Body of pancreas (tissue), 4 donors: Measurements from ENCODE around the gene RBM26. TPM values are rescaled to one million over a fixed set of nuclear protein-coding genes. Genes with fewer than 3 reads are reported as not detected.
"Not testable (repeated sequence)": the region's sequence is repeated elsewhere in the genome, so short reads cannot be mapped to it uniquely, and the experiment has no call there.

Experiments
- ATAC-seq: fragments of 150-250 bp; one replicate; pipeline ENCODE4 v1.9.1; 2016
- DNase-seq, 4 donors: peaks; one replicate each; pipeline ENCODE4 v3.0.0-alpha.2; 2019
- H3K27ac ChIP-seq, 4 donors: fragments of 200-600 bp; sonication (generic); 1 replicate in 3 of 4; 2 replicates in 1 of 4; pipeline versions ENCODE4 v1.5.1 to v1.6.1; 2016 to 2019; ENCODE audit warnings: mild to moderate bottlenecking in 1 of 4, mixed read lengths in 1 of 4, moderate library complexity in 1 of 4
- H3K27me3 ChIP-seq, 2 donors: fragments of 200-600 bp; sonication (generic); one replicate each; pipeline ENCODE4 v1.6.0; 2016; ENCODE audit warnings: mild to moderate bottlenecking in 1 of 2
- H3K36me3 ChIP-seq, 2 donors: fragments of 200-600 bp; sonication (generic); replicated peaks in 1 of 2; 2 replicates each; pipeline ENCODE4 v1.5.1; 2016; ENCODE audit warnings: low read depth in 2 of 2; ENCODE audit not compliant: insufficient read depth in 1 of 2
- H3K4me1 ChIP-seq: fragments of 200-600 bp; sonication (generic); one replicate; pipeline ENCODE4 v1.6.0; 2016
- H3K4me3 ChIP-seq, 2 donors: fragments of 200-600 bp; sonication (generic); 1 replicate in 1 of 2; 2 replicates in 1 of 2; pipeline ENCODE4 v1.5.1; 2016 to 2019
- H3K9me3 ChIP-seq, 3 donors: fragments of 200-600 bp; sonication (generic); 1 replicate in 2 of 3; 2 replicates in 1 of 3; pipeline ENCODE4 v1.5.1; 2016
- POLR2A ChIP-seq, 3 donors: fragments of 450-650 bp; IDR thresholded peaks; one replicate each; pipeline ENCODE4 v1.6.1; 2016; ENCODE audit warnings: antibody characterized with exemption in 3 of 3, mild to moderate bottlenecking in 2 of 3
- WGBS, 2 donors: methylation state at CpG; one replicate each; pipeline ENCODE4 v1.1.5; 2017; 5-methylcytosine and 5-hydroxymethylcytosine counted together
- intact Hi-C: fragments of 100-400 bp; cut with DNase I; formaldehyde crosslinking; loops from one replicate; pipeline ENCODE4 v1.15.1; 2023
- total RNA-seq, 2 donors: library from RNA; depleted of rRNA; stranded (reverse); fragments of >200 nt; gene quantifications; one replicate each; pipeline ENCODE4 v1.1.0, GENCODE V29; 2016
- TF ChIP-seq, protein P1 (sequence below), 7 experiments: fragments of 450-650 bp in 4 of 7; fragments of 200-600 bp in 3 of 7; sonication (generic) in 3 of 7; IDR thresholded peaks; one replicate each; pipeline ENCODE4 v1.5.1; 2016 to 2019; ENCODE audit warnings: antibody characterized with exemption in 7 of 7

The RBM26 gene
- total RNA-seq, 2 donors from 2014 or later = 32.3 to 38.1 TPM

DNA sequence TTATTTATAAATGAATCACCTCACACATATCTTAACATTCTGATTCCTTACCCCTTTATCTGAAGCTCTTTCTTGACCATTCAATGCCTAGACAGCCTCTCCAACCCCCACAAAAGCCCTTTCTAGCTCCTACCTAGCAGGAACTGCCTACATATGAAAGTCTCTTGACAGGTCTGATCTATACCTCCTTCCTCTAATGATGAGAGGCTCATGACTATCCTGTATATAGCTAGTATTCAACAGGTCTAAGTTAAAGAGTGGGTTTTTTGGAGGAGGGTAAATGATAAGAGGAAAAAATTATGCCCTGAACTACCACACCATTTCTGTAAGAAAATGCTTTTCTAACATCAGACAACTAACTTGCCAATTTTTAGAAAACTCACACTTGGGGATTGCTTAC is 47.0 kb downstream of the RBM26 start:
- peaks cover 0 to 23% of the 10 kb centered on the region in 2 donors for H3K36me3 ChIP-seq

DNA sequence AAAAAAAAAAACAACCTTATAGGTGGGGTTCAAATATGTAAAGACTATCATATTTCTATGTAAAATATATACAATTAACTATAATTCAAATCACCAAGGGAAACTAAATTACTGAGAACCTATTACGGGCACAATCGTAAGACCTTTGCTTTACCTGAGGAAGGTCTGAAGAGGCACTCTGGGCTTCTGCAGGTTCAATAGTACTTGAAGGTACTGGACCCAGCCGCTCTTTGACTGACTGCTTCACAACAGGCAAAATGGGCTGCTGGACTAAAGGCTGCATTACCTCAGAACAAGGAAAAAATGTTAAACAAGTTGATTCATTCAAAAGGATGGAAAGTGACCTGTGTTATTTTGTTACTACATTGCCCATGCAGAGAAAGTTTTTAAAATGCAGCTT is 51.8 kb downstream of the RBM26 start:
- no peak overlapping the region for H3K27ac ChIP-seq
- no peak for ATAC-seq
- TF ChIP-seq, protein P1, sequence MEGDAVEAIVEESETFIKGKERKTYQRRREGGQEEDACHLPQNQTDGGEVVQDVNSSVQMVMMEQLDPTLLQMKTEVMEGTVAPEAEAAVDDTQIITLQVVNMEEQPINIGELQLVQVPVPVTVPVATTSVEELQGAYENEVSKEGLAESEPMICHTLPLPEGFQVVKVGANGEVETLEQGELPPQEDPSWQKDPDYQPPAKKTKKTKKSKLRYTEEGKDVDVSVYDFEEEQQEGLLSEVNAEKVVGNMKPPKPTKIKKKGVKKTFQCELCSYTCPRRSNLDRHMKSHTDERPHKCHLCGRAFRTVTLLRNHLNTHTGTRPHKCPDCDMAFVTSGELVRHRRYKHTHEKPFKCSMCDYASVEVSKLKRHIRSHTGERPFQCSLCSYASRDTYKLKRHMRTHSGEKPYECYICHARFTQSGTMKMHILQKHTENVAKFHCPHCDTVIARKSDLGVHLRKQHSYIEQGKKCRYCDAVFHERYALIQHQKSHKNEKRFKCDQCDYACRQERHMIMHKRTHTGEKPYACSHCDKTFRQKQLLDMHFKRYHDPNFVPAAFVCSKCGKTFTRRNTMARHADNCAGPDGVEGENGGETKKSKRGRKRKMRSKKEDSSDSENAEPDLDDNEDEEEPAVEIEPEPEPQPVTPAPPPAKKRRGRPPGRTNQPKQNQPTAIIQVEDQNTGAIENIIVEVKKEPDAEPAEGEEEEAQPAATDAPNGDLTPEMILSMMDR (IDR thresholded peaks at IDR 0.05) = no peak
- TF ChIP-seq POLR2A (IDR thresholded peaks at IDR 0.05) = no peak
- intact Hi-C loops = no loop called here
- no peaks in the 10 kb centered on the region for H3K4me1 ChIP-seq
- no peaks in the 10 kb centered on the region for H3K9me3 ChIP-seq
- 88 to 93% methylated on average over 3 of the region's 3 CpGs for WGBS, 2 donors
- H3K4me3 ChIP-seq = no peak overlapping the region
- no peaks in the 10 kb centered on the region for H3K27me3 ChIP-seq
- DNase-seq = no peak
- H3K36me3 ChIP-seq = peaks cover 0 to 26% of the 10 kb centered on the region in 2 donors

More for the DNA sequence above, 47.0 kb downstream of the RBM26 start:
- intact Hi-C loops = no loop called here
- no peak overlapping the region for H3K27ac ChIP-seq
- H3K4me1 ChIP-seq = no peaks in the 10 kb centered on the region
- ATAC-seq (no peak), DNase-seq (no peak)
- no peaks in the 10 kb centered on the region for H3K9me3 ChIP-seq
- TF ChIP-seq, protein P1 (IDR thresholded peaks at IDR 0.05) = no peak
- no peak for TF ChIP-seq POLR2A (IDR thresholded peaks at IDR 0.05)
- no peaks in the 10 kb centered on the region for H3K27me3 ChIP-seq
- H3K4me3 ChIP-seq = no peak overlapping the region

DNA sequence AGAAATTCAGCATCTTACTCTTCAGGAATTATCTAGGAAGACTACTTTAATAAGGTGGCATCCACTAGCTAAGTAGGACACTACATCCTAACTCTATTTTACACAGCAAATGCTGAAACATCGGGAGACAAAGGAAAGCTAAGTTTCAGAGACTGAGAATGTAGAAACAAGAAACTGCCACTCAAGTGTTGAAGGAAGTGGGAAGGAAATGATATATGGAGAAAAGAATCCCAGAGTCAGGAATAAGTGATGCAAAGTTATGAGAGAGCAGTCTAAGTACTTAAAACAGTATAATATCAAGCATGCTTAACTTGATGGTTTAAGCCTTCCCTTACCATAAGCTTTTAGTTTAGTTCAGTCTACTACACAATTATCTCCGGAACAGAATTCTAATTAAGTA is 52.4 kb downstream of the RBM26 start:
- Histone ChIP-seq H3K27me3 (no peaks in the 10 kb centered on the region), H3K4me1 (no peaks in the 10 kb centered on the region), H3K9me3 (no peaks in the 10 kb centered on the region), H3K27ac (no peak overlapping the region), H3K4me3 (no peak overlapping the region), H3K36me3 (peaks cover 0 to 25% of the 10 kb centered on the region in 2 donors)
- no peak for DNase-seq
- WGBS, 2 donors = 72 to 89% methylated on average over 2 of the region's 2 CpGs
- TF ChIP-seq, protein P1 (IDR thresholded peaks at IDR 0.05) = no peak
- TF ChIP-seq POLR2A (IDR thresholded peaks at IDR 0.05) = no peak
- ATAC-seq = no peak
- intact Hi-C loops = no loop called here

DNA sequence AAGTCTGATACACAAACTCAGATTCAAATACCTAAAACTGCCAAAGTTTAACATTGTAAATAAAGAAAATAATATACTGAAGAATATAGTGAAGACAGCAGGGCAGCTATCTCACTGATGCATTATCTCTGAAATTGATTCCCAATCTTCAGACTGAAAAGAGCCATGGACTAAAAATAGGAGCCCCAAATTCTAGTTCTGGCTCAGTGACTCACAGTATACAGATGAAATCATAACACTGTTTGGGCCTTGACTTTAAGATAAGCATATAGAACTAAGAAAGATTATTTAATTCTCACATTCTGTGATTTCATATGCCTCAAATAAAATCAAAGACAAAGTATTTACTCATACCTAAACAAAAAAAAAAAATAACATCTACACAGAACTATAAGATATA is 53.9 kb downstream of the RBM26 start:
- Histone ChIP-seq H3K36me3 (peaks cover 0 to 21% of the 10 kb centered on the region in 2 donors), H3K4me3 (no peak overlapping the region), H3K27me3 (no peaks in the 10 kb centered on the region), H3K4me1 (no peaks in the 10 kb centered on the region), H3K9me3 (no peaks in the 10 kb centered on the region), H3K27ac (no peak overlapping the region)
- TF ChIP-seq, protein P1 (IDR thresholded peaks at IDR 0.05) = no peak
- no peak for TF ChIP-seq POLR2A (IDR thresholded peaks at IDR 0.05)
- intact Hi-C loops = no loop called here
- no peak for DNase-seq
- ATAC-seq = no peak

DNA sequence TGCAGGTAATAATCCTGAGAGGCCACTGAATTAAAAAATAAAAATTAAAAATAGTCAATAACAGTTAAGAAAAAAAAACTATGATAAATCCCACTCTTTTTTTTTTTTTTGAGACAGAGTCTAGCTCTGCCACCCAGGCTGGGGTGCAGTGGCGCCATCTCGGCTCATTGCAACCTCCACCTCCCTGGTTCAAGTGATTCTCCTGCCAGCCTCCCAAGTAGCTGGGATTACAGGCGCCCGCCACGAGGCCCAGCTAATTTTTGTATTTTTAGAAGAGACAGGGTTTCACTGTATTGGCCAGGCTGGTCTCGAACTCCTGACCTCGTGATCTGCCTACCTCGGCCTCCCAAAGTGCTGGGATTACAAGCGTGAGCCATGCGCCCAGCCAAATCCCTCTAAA is 56.4 kb downstream of the RBM26 start:
- H3K4me3 ChIP-seq, DNase-seq, H3K9me3 ChIP-seq, intact Hi-C loops, ATAC-seq, H3K27me3 ChIP-seq, H3K27ac ChIP-seq, H3K4me1 ChIP-seq: not testable (repeated sequence)
- H3K36me3 ChIP-seq = peaks cover 0 to 14% of the 10 kb centered on the region in 2 donors
- 91 to 95% methylated on average over 10 of the region's 10 CpGs for WGBS, 2 donors
